Vagina (tissue), 2 donors: ENCODE measurements around the gene OTULIN.

Source experiments
- POLR2A ChIP-seq, 2 donors: fragments of 450-650 bp; IDR thresholded peaks; one replicate each; pipeline ENCODE4 v1.6.1; 2017; ENCODE audit warnings: antibody characterized with exemption in 2 of 2, mild to moderate bottlenecking in 2 of 2, moderate library complexity in 2 of 2
- POLR2AphosphoS5 ChIP-seq, 2 donors: sonication (generic); formaldehyde crosslinking; IDR thresholded peaks; one replicate each; pipeline ENCODE4 v1.9.0; 2017; ENCODE audit warnings: antibody characterized with exemption in 2 of 2, mild to moderate bottlenecking in 2 of 2, low read depth in 1 of 2; ENCODE audit not compliant: insufficient read depth in 1 of 2
- TF ChIP-seq, protein P1 (sequence below), 3 experiments: fragments of 450-650 bp in 2 of 3; fragments of 200-600 bp in 1 of 3; sonication (generic) in 1 of 3; IDR thresholded peaks; one replicate each; pipeline ENCODE4 v1.5.1; 2017 to 2019; ENCODE audit warnings: antibody characterized with exemption in 3 of 3, mild to moderate bottlenecking in 2 of 3, moderate library complexity in 2 of 3

DNA sequence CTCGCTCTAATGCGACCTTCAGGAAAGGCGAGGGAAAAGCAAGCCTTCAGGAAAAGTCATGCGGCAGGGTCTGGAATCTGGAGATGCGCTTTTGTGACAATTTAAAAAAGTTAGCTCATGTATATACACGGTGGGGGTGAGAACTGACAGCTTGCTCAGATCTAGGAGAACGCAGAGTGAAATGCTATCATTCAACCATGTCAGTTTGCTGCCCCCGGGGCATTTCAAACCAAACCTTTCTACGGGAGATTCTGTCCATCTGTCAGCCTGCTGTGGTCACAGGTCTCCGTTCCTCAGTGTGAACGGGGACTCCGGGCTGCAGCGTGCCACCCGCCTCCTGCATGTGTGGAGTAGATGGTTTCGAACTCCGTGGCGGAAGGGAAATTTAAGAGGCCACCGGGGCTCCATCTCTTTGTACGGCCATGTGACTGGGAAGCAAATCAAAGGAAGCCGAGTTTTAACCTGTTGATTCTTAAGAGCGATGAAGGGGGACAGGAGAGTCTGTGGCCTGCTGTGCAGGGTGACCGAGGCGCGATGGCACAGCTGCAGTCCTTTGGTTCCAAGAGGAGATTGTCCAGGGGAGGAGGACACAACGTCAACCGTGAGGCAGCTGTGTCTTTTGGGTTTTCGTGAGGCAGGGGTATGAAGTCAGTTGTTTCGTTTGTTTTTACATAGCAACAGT lies 45.9 kb downstream of the OTULIN start:
- TF ChIP-seq, protein P1, sequence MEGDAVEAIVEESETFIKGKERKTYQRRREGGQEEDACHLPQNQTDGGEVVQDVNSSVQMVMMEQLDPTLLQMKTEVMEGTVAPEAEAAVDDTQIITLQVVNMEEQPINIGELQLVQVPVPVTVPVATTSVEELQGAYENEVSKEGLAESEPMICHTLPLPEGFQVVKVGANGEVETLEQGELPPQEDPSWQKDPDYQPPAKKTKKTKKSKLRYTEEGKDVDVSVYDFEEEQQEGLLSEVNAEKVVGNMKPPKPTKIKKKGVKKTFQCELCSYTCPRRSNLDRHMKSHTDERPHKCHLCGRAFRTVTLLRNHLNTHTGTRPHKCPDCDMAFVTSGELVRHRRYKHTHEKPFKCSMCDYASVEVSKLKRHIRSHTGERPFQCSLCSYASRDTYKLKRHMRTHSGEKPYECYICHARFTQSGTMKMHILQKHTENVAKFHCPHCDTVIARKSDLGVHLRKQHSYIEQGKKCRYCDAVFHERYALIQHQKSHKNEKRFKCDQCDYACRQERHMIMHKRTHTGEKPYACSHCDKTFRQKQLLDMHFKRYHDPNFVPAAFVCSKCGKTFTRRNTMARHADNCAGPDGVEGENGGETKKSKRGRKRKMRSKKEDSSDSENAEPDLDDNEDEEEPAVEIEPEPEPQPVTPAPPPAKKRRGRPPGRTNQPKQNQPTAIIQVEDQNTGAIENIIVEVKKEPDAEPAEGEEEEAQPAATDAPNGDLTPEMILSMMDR (IDR thresholded peaks at IDR 0.05) = no peak
- TF ChIP-seq POLR2A (IDR thresholded peaks at IDR 0.05) (no peak), POLR2AphosphoS5 (IDR thresholded peaks at IDR 0.05; ENCODE audit: insufficient read depth in 1 of 2, low read depth in 1 of 2) (no peak)
